ENCODE data around the gene LTBP3. TPM values are rescaled to one million over a fixed set of nuclear protein-coding genes. Genes with fewer than 3 reads are reported as not detected.

Gene LTBP3
- total and polyA plus RNA-seq, 9 of the 15 experiments (the other 6 are each of a cell fraction or from before 2014, with no cell fraction given) = 0.06 to 20.5 (median 4.8) TPM

DNA sequence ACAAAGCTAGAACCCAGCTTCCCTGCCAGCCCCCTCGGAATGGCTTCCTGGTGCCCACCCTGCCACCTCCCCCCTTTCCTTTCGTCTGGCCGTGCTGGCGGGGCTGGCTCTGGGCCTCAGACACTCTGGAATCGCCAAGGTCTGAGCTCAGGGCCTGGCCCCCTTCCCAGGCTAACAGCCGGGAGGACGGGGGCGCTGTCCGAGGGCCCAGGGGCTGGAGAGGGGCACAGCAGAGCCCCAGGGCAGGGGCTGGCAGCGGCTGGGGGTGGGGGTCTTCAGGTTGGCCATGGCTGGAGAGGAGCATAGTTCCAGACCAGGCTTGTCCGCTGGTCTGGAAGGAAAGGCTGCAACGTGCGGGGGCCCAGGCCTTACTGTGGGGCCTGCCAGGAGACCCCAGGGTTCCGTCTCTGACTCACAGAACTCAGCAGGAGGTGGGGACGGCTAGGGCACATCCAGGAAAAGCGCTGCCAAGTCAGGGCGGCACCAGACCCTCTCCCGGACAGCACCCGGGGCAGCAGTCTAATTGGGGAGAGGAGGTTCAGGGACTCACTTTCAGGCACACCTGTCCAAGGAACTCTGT, 861 bp upstream of the LTBP3 start:
- H3K9ac ChIP-seq (ENCODE audit: insufficient read depth in 1 of 2, low read depth in 2 of 2, low read length in 2 of 2) = peak overlapping the region; percentile 60 to 82; a peak in 3 of 4 replicates

More for the DNA sequence above, 861 bp upstream of the LTBP3 start:
- Histone ChIP-seq H3K27me3 (ENCODE audit: control insufficient read depth in 2 of 2, insufficient read depth in 2 of 2, low read length in 2 of 2) (no peaks in the 10 kb centered on the region), H3K4me1 (replicated peaks in 1 of 2; ENCODE audit: control insufficient read depth in 2 of 2, insufficient read depth in 2 of 2, low read length in 2 of 2) (peaks cover 48 to 73% of the 10 kb centered on the region in 2 experiments), H3K9me3 (replicated peaks; ENCODE audit: control insufficient read depth, insufficient read depth, low read depth, low read length) (no peaks in the 10 kb centered on the region), H3K9me1 (ENCODE audit: control insufficient read depth, insufficient read depth, low read length) (no peaks in the 10 kb centered on the region), H3K79me2 (ENCODE audit: control insufficient read depth, insufficient read depth, low read length) (no peaks in the 10 kb centered on the region), H3K27ac (ENCODE audit: extremely low read depth, low read depth, low read length) (peak overlapping the region; percentile 68), H3K36me3 (ENCODE audit: control insufficient read depth, insufficient read depth, low read length) (no peaks in the 10 kb centered on the region), H3K4me2 (ENCODE audit: insufficient read depth, low read length) (peak overlapping the region; percentile 62), H3K4me3 (peak overlapping the region; percentile 41; the same call in 1 of the 2 replicates), H2AFZ (ENCODE audit: low read depth, low read length) (peak overlapping the region; percentile 94), H4K20me1 (replicated peaks; ENCODE audit: control insufficient read depth, insufficient read depth, low read length) (no peaks in the 10 kb centered on the region)
- ATAC-seq (no peak), DNase-seq (ENCODE audit: extremely low read depth in 1 of 4, low spot score in 3 of 4) (peak in 1 of 4 experiments; percentile 7), FAIRE-seq (no peak)
- ChIA-PET POLR2A (interaction anchor here (0.6 to 3.6 kb wide), 7 partner anchors 13 to 299 kb away, joined by 3 to 22 read pairs (median 3); partner anchors contain the start of genes FAM89B, MALAT1 and ZNRD2), CTCF (ENCODE audit: low intra/inter-chr PET ratio) (interaction anchor here (0.7 kb wide), 1 partner anchor 9 kb away, joined by 3 read pairs; no protein-coding TSS in a partner anchor)
- TF ChIP-seq SIN3A (IDR thresholded peaks at IDR 0.05; ENCODE audit: borderline replicate concordance in 2 of 2, control insufficient read depth in 1 of 2, low read depth in 2 of 2, low read length in 2 of 2) = no peak
- TF ChIP-seq, protein P1, sequence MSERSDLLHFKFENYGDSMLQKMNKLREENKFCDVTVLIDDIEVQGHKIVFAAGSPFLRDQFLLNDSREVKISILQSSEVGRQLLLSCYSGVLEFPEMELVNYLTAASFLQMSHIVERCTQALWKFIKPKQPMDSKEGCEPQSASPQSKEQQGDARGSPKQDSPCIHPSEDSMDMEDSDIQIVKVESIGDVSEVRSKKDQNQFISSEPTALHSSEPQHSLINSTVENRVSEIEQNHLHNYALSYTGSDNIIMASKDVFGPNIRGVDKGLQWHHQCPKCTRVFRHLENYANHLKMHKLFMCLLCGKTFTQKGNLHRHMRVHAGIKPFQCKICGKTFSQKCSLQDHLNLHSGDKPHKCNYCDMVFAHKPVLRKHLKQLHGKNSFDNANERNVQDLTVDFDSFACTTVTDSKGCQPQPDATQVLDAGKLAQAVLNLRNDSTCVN (CRISPR knock-in tag; IDR thresholded peaks at IDR 0.05) = no peak
- no peak for TF ChIP-seq SETDB1 (IDR thresholded peaks at IDR 0.05; ENCODE audit: low read length)
- TF ChIP-seq PRMT5 (CRISPR knock-in tag; IDR thresholded peaks at IDR 0.05) = no peak
- TF ChIP-seq MAX (CRISPR knock-in tag; IDR thresholded peaks at IDR 0.05) = no peak
- no peak for TF ChIP-seq CREB1 (IDR thresholded peaks at IDR 0.05)
- 0 out of 2 replicates have a peak, but pooled peaks have one; percentile 8 for TF ChIP-seq CREB1 (CRISPR knock-in tag; IDR thresholded peaks at IDR 0.05)
- TF ChIP-seq TAL1 (IDR thresholded peaks at IDR 0.05) = no peak
- no peak for TF ChIP-seq SMARCA5 (IDR thresholded peaks at IDR 0.05)
- TF ChIP-seq NR1H2 (CRISPR knock-in tag; IDR thresholded peaks at IDR 0.05) = no peak
- TF ChIP-seq EZH2 (IDR thresholded peaks at IDR 0.05; ENCODE audit: borderline replicate concordance, low read depth, low read length) = no peak
- TF ChIP-seq FOS (IDR thresholded peaks at IDR 0.05; ENCODE audit: extremely low read depth, insufficient read length) = no peak
- TF ChIP-seq ZBTB9 (CRISPR knock-in tag; IDR thresholded peaks at IDR 0.05) = 0 out of 2 replicates have a peak, but pooled peaks have one; percentile 7
- BruUV-seq (replicated peaks) = no TSS peak
- in situ Hi-C loops (cut with MboI) (no loop called here), intact Hi-C loops (cut with micrococcal nuclease) (no loop called here)
- 77% methylated on average over 17 of the region's 19 CpGs for WGBS (ENCODE audit: insufficient coverage, low coverage, missing lambda C conversion rate)
